ENCODE measurements around the gene MKKS. TPM values are rescaled to one million over a fixed set of nuclear protein-coding genes. Genes with fewer than 3 reads are reported as not detected.

Gene MKKS
- total RNA-seq, 2 donors from 2014 or later, result 14.6 to 19.0 TPM

DNA sequence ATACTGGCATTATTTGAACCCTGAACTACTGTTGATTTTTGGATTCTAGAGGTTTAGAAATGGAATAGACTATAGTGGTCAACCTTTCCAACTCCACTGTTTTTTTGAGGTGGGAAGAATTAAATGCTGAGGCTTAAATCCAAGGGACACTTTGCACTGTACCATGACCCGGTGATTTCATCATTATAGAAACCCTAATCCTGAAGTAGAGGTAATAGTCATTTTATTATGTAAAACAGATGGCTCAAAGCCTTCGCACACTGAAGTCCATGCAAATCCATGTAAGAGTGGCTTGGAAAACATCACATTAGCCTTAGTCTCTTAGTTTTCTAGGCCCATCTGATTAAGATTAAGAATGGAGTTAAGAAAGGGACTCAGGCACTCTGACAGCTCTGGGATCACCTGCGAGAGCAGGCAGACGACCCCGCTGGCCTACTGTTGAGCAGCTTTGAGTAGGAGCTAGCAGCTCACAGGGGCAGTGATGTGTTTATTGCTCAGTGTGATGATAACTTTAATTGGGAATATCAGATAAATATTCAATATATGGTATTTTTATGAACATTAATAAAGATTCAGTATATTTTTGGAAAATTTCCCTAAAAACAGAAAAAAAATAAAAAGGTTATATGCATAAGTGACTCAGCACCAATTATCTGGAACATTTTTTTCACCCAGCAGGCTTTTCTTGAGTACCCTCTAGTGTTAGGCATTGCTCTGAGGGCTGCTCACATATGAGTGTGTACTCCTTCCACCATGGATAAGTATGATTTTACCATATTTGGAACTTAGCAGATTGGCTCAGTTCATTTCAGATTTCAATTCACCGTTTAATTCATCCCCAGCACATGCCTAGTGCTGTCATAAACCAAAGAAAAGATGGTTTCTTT lies 14.5 kb upstream of the MKKS start:
- no peaks in the 10 kb centered on the region for H3K9me3 ChIP-seq
- H3K36me3 ChIP-seq, result no peaks in the 10 kb centered on the region
- no peak for DNase-seq (ENCODE audit: low spot score)
- WGBS, result 94% methylated on average over 6 of the region's 6 CpGs
- no peaks in the 10 kb centered on the region for H3K27me3 ChIP-seq (replicated peaks; ENCODE audit: insufficient read depth)
- TF ChIP-seq, protein P1, sequence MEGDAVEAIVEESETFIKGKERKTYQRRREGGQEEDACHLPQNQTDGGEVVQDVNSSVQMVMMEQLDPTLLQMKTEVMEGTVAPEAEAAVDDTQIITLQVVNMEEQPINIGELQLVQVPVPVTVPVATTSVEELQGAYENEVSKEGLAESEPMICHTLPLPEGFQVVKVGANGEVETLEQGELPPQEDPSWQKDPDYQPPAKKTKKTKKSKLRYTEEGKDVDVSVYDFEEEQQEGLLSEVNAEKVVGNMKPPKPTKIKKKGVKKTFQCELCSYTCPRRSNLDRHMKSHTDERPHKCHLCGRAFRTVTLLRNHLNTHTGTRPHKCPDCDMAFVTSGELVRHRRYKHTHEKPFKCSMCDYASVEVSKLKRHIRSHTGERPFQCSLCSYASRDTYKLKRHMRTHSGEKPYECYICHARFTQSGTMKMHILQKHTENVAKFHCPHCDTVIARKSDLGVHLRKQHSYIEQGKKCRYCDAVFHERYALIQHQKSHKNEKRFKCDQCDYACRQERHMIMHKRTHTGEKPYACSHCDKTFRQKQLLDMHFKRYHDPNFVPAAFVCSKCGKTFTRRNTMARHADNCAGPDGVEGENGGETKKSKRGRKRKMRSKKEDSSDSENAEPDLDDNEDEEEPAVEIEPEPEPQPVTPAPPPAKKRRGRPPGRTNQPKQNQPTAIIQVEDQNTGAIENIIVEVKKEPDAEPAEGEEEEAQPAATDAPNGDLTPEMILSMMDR (IDR thresholded peaks at IDR 0.05), result no peak
- TF ChIP-seq POLR2A (IDR thresholded peaks at IDR 0.05) (no peak), POLR2AphosphoS5 (IDR thresholded peaks at IDR 0.05) (no peak)
- H3K4me1 ChIP-seq (replicated peaks), result no peaks in the 10 kb centered on the region
- intact Hi-C loops (cut with DNase I), result no loop called here
- no peak overlapping the region for H3K27ac ChIP-seq
- H3K4me3 ChIP-seq, result no peak overlapping the region

DNA sequence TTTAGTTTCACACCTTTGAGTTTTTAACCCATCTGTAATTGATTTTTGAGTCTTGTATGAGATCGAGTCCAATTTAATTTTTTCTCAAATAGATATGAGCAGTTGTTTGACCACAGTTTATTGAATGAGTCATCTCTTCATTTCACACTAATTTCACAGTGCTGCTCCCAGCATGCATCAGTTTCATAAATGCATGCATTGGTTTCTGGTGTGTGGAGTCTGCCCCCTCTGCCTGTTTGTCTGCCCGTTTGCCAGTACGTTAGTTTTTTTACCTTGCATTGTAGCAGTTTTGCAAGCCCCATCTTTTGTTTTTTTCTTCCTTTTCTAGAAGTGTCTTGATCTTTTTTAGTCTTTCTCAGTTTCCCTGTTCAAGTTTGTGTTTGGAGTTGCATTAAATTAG lies 13.0 kb upstream of the MKKS start:
- no peak overlapping the region for H3K4me3 ChIP-seq
- H3K9me3 ChIP-seq, result no peaks in the 10 kb centered on the region
- no peak for DNase-seq (ENCODE audit: low spot score)
- H3K36me3 ChIP-seq, result no peaks in the 10 kb centered on the region
- no peaks in the 10 kb centered on the region for H3K4me1 ChIP-seq (replicated peaks)
- 48% methylated on average over 3 of the region's 3 CpGs for WGBS
- no peak overlapping the region for H3K27ac ChIP-seq
- intact Hi-C loops (cut with DNase I), result no loop called here
- no peaks in the 10 kb centered on the region for H3K27me3 ChIP-seq (replicated peaks; ENCODE audit: insufficient read depth)
- TF ChIP-seq, protein P1 (IDR thresholded peaks at IDR 0.05), result no peak
- TF ChIP-seq POLR2A (IDR thresholded peaks at IDR 0.05), result no peak
- no peak for TF ChIP-seq POLR2AphosphoS5 (IDR thresholded peaks at IDR 0.05)

DNA sequence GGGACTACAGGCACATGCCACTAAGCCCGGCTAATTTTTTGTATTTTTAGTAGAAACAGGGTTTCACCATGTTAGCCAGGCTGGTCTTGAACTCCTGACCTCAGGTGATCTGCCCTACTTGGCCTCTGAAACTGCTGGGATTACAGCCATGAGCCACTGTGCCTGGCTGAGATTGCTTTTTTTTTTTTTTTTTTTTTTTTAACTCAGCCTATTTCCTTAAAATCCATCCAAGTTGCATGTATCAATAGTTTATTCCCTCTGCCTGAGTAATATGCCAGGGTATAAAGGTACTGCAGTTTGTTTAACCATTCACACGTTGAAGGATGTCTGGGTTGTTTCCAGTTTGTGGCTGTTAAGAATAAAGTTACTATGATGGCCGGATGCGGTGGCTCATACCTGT lies 11.7 kb upstream of the MKKS start:
- H3K9me3 ChIP-seq, result no peaks in the 10 kb centered on the region

DNA sequence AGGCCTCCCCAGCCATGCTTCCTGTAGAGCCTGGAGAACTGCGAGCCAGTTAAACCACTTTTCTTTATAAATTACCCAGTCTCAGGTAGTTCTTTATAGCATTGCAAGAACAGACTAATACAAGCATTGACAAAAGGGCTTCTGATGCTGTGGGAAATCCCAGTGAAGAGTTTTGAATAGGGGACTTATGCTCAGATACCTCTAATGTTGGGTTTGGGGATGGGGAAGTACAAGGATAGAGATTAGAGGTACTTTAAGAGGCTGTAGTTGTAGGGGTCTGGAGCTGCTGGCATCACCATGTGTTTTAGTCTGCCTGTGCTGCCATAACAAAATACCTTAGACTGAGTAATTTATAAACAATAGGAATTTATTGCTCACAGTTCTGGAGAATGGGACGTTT lies 9.9 kb upstream of the MKKS start:
- TF ChIP-seq, protein P1 (IDR thresholded peaks at IDR 0.05), result no peak
- TF ChIP-seq POLR2A (IDR thresholded peaks at IDR 0.05), result no peak
- no peak for TF ChIP-seq POLR2AphosphoS5 (IDR thresholded peaks at IDR 0.05)
- WGBS, result 64% methylated on average over 2 of the region's 2 CpGs
- intact Hi-C loops (cut with DNase I), result no loop called here
- no peak for DNase-seq (ENCODE audit: low spot score)
- Histone ChIP-seq H3K27ac (no peak overlapping the region), H3K36me3 (no peaks in the 10 kb centered on the region), H3K4me1 (replicated peaks) (no peaks in the 10 kb centered on the region), H3K27me3 (replicated peaks; ENCODE audit: insufficient read depth) (no peaks in the 10 kb centered on the region), H3K4me3 (no peak overlapping the region), H3K9me3 (no peaks in the 10 kb centered on the region)

More for the DNA sequence above, 11.7 kb upstream of the MKKS start:
- no peak for DNase-seq (ENCODE audit: low spot score)
- Histone ChIP-seq H3K27me3 (replicated peaks; ENCODE audit: insufficient read depth) (no peaks in the 10 kb centered on the region), H3K36me3 (no peaks in the 10 kb centered on the region), H3K4me3 (no peak overlapping the region), H3K4me1 (replicated peaks) (no peaks in the 10 kb centered on the region), H3K27ac (no peak overlapping the region)
- intact Hi-C loops (cut with DNase I), result no loop called here
- TF ChIP-seq POLR2AphosphoS5 (IDR thresholded peaks at IDR 0.05) (no peak), POLR2A (IDR thresholded peaks at IDR 0.05) (no peak)
- TF ChIP-seq, protein P1 (IDR thresholded peaks at IDR 0.05), result no peak
- 89% methylated on average over 4 of the region's 4 CpGs for WGBS

DNA sequence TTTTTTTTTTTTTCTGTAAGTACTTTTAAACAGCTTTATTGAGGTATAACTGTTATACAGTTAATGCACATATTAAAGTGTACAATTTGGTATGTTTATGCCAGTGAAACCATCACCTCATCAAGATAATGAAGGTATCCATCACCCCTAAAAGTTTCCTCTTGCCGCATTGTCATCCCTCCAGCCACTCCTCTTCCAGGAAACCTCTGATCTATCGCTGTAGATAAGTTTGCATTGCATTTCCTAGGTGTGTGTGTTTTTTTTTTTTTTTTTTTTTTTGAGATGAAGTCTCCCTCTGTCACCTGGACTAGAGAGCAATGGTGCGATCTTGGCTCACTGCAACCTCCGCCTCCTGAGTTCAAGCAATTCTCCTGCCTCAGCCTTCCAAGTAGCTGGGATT lies 4.2 kb upstream of the MKKS start:
- H3K9me3 ChIP-seq, result no peaks in the 10 kb centered on the region
- H3K27ac ChIP-seq, result no peak overlapping the region
- H3K4me1 ChIP-seq (replicated peaks), result peaks cover under 1% of the 10 kb centered on the region
- 71% methylated on average over 4 of the region's 4 CpGs for WGBS
- H3K4me3 ChIP-seq, result no peak overlapping the region
- intact Hi-C loops (cut with DNase I), result no loop called here
- no peaks in the 10 kb centered on the region for H3K27me3 ChIP-seq (replicated peaks; ENCODE audit: insufficient read depth)
- TF ChIP-seq POLR2AphosphoS5 (IDR thresholded peaks at IDR 0.05), result no peak
- no peak for TF ChIP-seq POLR2A (IDR thresholded peaks at IDR 0.05)
- TF ChIP-seq, protein P1 (IDR thresholded peaks at IDR 0.05), result no peak
- DNase-seq (ENCODE audit: low spot score), result no peak
- H3K36me3 ChIP-seq, result no peaks in the 10 kb centered on the region

Measured in prostate gland (tissue), 2 donors.